Effector memory CD8-positive, alpha-beta T cell (primary cell): ENCODE results near the gene ZBTB14.

Experiments
- ATAC-seq: fragments of 150-1000 bp; cut with Tn5 transposase; replicated peaks from 2 replicates; pipeline ENCODE4 v1.10.0; 2021; ENCODE audit warnings: mild to moderate bottlenecking, moderate library complexity
- DNase-seq, 3 experiments: peaks; one replicate each; pipeline ENCODE4 v3.0.0; 2021
- H3K27ac Mint-ChIP-seq, 2 donors: one replicate each; pipeline ENCODE4 v1.8.0; 2022; ENCODE audit warnings: mild to moderate bottlenecking in 2 of 2, mixed read lengths in 2 of 2, moderate library complexity in 2 of 2
- H3K27me3 Mint-ChIP-seq, 2 donors: one replicate each; pipeline ENCODE4 v1.8.0; 2022; ENCODE audit warnings: mixed read lengths in 2 of 2
- H3K36me3 Mint-ChIP-seq: one replicate; pipeline ENCODE4 v1.8.0; 2022; ENCODE audit warnings: mild to moderate bottlenecking, moderate library complexity, mixed read lengths; ENCODE audit not compliant: insufficient read depth
- H3K4me1 Mint-ChIP-seq, 2 donors: one replicate each; pipeline ENCODE4 v1.8.0; 2022; ENCODE audit warnings: low read depth in 2 of 2, mixed read lengths in 2 of 2
- H3K4me3 Mint-ChIP-seq, 2 donors: one replicate each; pipeline ENCODE4 v1.8.0; 2022; ENCODE audit warnings: mild to moderate bottlenecking in 2 of 2, mixed read lengths in 2 of 2, moderate library complexity in 2 of 2
- H3K9me3 Mint-ChIP-seq, 2 donors: one replicate each; pipeline ENCODE4 v1.8.0; 2022; ENCODE audit warnings: mixed read lengths in 2 of 2

ZBTB14 gene

GRCh38 chr18:5300476-5301010, 5.0 kb upstream of the ZBTB14 start:
- ATAC-seq (no peak), DNase-seq (no peak)
- peaks cover 33 to 42% of the 10 kb centered on the region in 2 donors for H3K27me3 Mint-ChIP-seq
- H3K9me3 Mint-ChIP-seq, result no peaks in the 10 kb centered on the region
- no peak overlapping the region for H3K4me3 Mint-ChIP-seq
- peaks cover 8% of the 10 kb centered on the region for H3K36me3 Mint-ChIP-seq
- H3K27ac Mint-ChIP-seq, result no peak overlapping the region
- H3K4me1 Mint-ChIP-seq, result peaks cover 5 to 14% of the 10 kb centered on the region in 2 donors

GRCh38 chr18:5298156-5298852, 2.8 kb upstream of the ZBTB14 start:
- H3K36me3 Mint-ChIP-seq, result peaks cover 19% of the 10 kb centered on the region
- H3K4me1 Mint-ChIP-seq, result peaks cover 10 to 23% of the 10 kb centered on the region in 2 donors
- no peak for ATAC-seq
- H3K27ac Mint-ChIP-seq, result no peak overlapping the region
- H3K27me3 Mint-ChIP-seq, result peaks cover 27 to 30% of the 10 kb centered on the region in 2 donors
- no peaks in the 10 kb centered on the region for H3K9me3 Mint-ChIP-seq
- no peak for DNase-seq
- H3K4me3 Mint-ChIP-seq, result no peak overlapping the region

GRCh38 chr18:5297597-5297996, 2.1 kb upstream of the ZBTB14 start:
- Mint-ChIP-seq H3K27ac (peak overlapping the region in 1 of 2 donors; percentile 99), H3K27me3 (peaks cover 20 to 23% of the 10 kb centered on the region in 2 donors), H3K36me3 (peaks cover 19% of the 10 kb centered on the region), H3K9me3 (no peaks in the 10 kb centered on the region), H3K4me3 (peak overlapping the region in 1 of 2 donors; percentile 96), H3K4me1 (peaks cover 10 to 28% of the 10 kb centered on the region in 2 donors)
- ATAC-seq (no peak), DNase-seq (no peak)

GRCh38 chr18:5296706-5297320, 1.3 kb upstream of the ZBTB14 start:
- Mint-ChIP-seq H3K4me1 (peaks cover 10 to 29% of the 10 kb centered on the region in 2 donors), H3K4me3 (peak overlapping the region; percentile 96 to 97), H3K9me3 (no peaks in the 10 kb centered on the region), H3K27me3 (peaks cover 12 to 15% of the 10 kb centered on the region in 2 donors), H3K27ac (peak overlapping the region; percentile 98 to 99), H3K36me3 (peaks cover 24% of the 10 kb centered on the region)
- DNase-seq (peak; percentile 47 to 57 (median 55)), ATAC-seq (peak; percentile 5)

GRCh38 chr18:5295981-5296705, 617 bp upstream of the ZBTB14 start:
- ATAC-seq, result peak; percentile 62
- H3K27ac Mint-ChIP-seq, result peak overlapping the region; percentile 98 to 99
- H3K4me1 Mint-ChIP-seq, result peaks cover 11 to 34% of the 10 kb centered on the region in 2 donors

GRCh38 chr18:5294457-5295230, 882 bp downstream of the ZBTB14 start:
- ATAC-seq (peak; percentile 33), DNase-seq (peak; percentile 51 to 64 (median 56))
- peak overlapping the region; percentile 94 for H3K4me3 Mint-ChIP-seq
- H3K36me3 Mint-ChIP-seq, result peaks cover 40% of the 10 kb centered on the region
- no peaks in the 10 kb centered on the region for H3K27me3 Mint-ChIP-seq
- H3K27ac Mint-ChIP-seq, result peak overlapping the region; percentile 97 to 98
- H3K4me1 Mint-ChIP-seq, result peaks cover 13 to 38% of the 10 kb centered on the region in 2 donors
- no peaks in the 10 kb centered on the region for H3K9me3 Mint-ChIP-seq

More at GRCh38 chr18:5295981-5296705, 617 bp upstream of the ZBTB14 start:
- Mint-ChIP-seq H3K4me3 (peak overlapping the region; percentile 96 to 97), H3K9me3 (no peaks in the 10 kb centered on the region), H3K27me3 (peaks cover 5 to 9% of the 10 kb centered on the region in 2 donors), H3K36me3 (peaks cover 31% of the 10 kb centered on the region)
- peak; percentile 86 to 92 (median 90) for DNase-seq

GRCh38 chr18:5294113-5294456, 1.4 kb downstream of the ZBTB14 start:
- no peaks in the 10 kb centered on the region for H3K27me3 Mint-ChIP-seq
- H3K36me3 Mint-ChIP-seq, result peaks cover 40% of the 10 kb centered on the region
- no peak for ATAC-seq
- no peak for DNase-seq
- H3K4me1 Mint-ChIP-seq, result peaks cover 13 to 38% of the 10 kb centered on the region in 2 donors
- H3K4me3 Mint-ChIP-seq, result peak overlapping the region; percentile 94
- H3K9me3 Mint-ChIP-seq, result no peaks in the 10 kb centered on the region
- peak overlapping the region; percentile 97 to 98 for H3K27ac Mint-ChIP-seq

- ATAC-seq, result no peak
- no peaks in the 10 kb centered on the region for H3K27me3 Mint-ChIP-seq
- no peaks in the 10 kb centered on the region for H3K9me3 Mint-ChIP-seq
- no peak for DNase-seq
- peak overlapping the region; percentile 33 to 47 for H3K27ac Mint-ChIP-seq
- peaks cover 21% of the 10 kb centered on the region for H3K36me3 Mint-ChIP-seq
- H3K4me3 Mint-ChIP-seq, result no peak overlapping the region
- peaks cover 8 to 39% of the 10 kb centered on the region in 2 donors for H3K4me1 Mint-ChIP-seq
Observed at GRCh38 chr18:5288517-5288935, 7.0 kb downstream of the ZBTB14 start.

- peaks cover 21% of the 10 kb centered on the region for H3K36me3 Mint-ChIP-seq
- peaks cover 8 to 35% of the 10 kb centered on the region in 2 donors for H3K4me1 Mint-ChIP-seq
- ATAC-seq, result no peak
- H3K27me3 Mint-ChIP-seq, result no peaks in the 10 kb centered on the region
- no peaks in the 10 kb centered on the region for H3K9me3 Mint-ChIP-seq
- DNase-seq, result no peak
- peak overlapping the region in 1 of 2 donors; percentile 33 for H3K27ac Mint-ChIP-seq
- H3K4me3 Mint-ChIP-seq, result no peak overlapping the region
Observed at GRCh38 chr18:5287854-5288253, 7.7 kb downstream of the ZBTB14 start.

GRCh38 chr18:5286525-5286924, 9.0 kb downstream of the ZBTB14 start:
- no peak for DNase-seq
- H3K27me3 Mint-ChIP-seq, result no peaks in the 10 kb centered on the region
- H3K4me1 Mint-ChIP-seq, result peaks cover 9 to 35% of the 10 kb centered on the region in 2 donors
- ATAC-seq, result no peak
- no peaks in the 10 kb centered on the region for H3K9me3 Mint-ChIP-seq
- H3K4me3 Mint-ChIP-seq, result no peak overlapping the region
- peaks cover 13% of the 10 kb centered on the region for H3K36me3 Mint-ChIP-seq
- no peak overlapping the region for H3K27ac Mint-ChIP-seq

- Mint-ChIP-seq H3K27ac (no peak overlapping the region), H3K9me3 (no peaks in the 10 kb centered on the region), H3K4me1 (peaks cover 9 to 28% of the 10 kb centered on the region in 2 donors), H3K36me3 (peaks cover 4% of the 10 kb centered on the region), H3K4me3 (no peak overlapping the region), H3K27me3 (no peaks in the 10 kb centered on the region)
- ATAC-seq, result no peak
- no peak for DNase-seq
Observed at GRCh38 chr18:5285326-5285725, 10.2 kb downstream of the ZBTB14 start.

- no peaks in the 10 kb centered on the region for H3K9me3 Mint-ChIP-seq
- ATAC-seq, result no peak
Observed at GRCh38 chr18:5284808-5285207, 10.7 kb downstream of the ZBTB14 start.

GRCh38 chr18:5282770-5283169, 12.8 kb downstream of the ZBTB14 start:
- ATAC-seq (no peak), DNase-seq (no peak)
- no peaks in the 10 kb centered on the region for H3K9me3 Mint-ChIP-seq
- no peaks in the 10 kb centered on the region for H3K27me3 Mint-ChIP-seq
- no peaks in the 10 kb centered on the region for H3K36me3 Mint-ChIP-seq
- H3K27ac Mint-ChIP-seq, result no peak overlapping the region
- no peak overlapping the region for H3K4me3 Mint-ChIP-seq
- peaks cover 4 to 16% of the 10 kb centered on the region in 2 donors for H3K4me1 Mint-ChIP-seq

More at GRCh38 chr18:5284808-5285207, 10.7 kb downstream of the ZBTB14 start:
- no peak for DNase-seq
- Mint-ChIP-seq H3K27me3 (no peaks in the 10 kb centered on the region), H3K4me3 (no peak overlapping the region), H3K36me3 (peaks cover 1% of the 10 kb centered on the region), H3K27ac (no peak overlapping the region), H3K4me1 (peaks cover 7 to 28% of the 10 kb centered on the region in 2 donors)
